ENCODE results near the gene MSANTD1. TPM values are rescaled to one million over a fixed set of nuclear protein-coding genes. Genes with fewer than 3 reads are reported as not detected.

Gene MSANTD1
- total and polyA plus RNA-seq, 7 donors, result 0.11 to 0.94 (median 0.34) TPM

DNA sequence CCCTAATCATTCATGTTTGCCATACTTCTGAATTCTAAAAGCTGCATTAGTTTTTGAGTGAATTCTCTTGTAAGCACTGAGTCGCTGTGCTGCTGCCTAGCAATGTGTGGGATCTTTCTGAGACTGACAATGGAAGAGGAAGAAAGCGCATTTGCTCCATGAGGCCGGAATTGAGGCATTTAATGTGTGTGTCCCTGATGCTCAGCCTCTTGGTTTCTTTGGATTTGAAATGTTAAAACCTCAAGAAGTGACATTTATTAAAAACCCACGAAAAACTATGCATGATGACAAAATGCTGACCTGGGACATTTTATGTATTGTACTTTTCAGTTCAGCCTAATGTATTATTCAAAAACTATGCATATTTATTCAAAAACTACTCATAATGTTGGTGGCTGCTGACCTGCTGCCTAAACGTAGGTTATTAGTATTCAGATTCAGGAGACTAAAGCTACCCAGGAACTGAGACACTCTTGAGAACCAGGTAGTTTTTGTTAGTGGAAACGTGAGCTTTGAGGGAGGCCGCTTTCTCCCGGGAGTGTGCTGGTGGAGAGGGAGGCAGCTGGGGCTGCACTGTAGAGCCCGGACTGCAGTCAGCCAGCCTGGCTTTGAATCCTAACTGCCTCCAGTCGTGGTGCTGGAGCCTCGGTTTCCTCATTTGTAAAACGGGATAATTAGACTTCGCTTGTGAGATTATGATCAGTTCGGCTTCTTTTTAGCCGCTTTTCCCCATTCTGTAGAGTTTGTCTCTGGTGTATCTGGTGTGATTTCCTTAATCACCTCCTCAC lies 55.2 kb downstream of the MSANTD1 start:
- no peak overlapping the region for H3K27ac ChIP-seq
- 74 to 77% (median 75%) methylated on average over 15 of the region's 15 CpGs for WGBS, 3 donors

DNA sequence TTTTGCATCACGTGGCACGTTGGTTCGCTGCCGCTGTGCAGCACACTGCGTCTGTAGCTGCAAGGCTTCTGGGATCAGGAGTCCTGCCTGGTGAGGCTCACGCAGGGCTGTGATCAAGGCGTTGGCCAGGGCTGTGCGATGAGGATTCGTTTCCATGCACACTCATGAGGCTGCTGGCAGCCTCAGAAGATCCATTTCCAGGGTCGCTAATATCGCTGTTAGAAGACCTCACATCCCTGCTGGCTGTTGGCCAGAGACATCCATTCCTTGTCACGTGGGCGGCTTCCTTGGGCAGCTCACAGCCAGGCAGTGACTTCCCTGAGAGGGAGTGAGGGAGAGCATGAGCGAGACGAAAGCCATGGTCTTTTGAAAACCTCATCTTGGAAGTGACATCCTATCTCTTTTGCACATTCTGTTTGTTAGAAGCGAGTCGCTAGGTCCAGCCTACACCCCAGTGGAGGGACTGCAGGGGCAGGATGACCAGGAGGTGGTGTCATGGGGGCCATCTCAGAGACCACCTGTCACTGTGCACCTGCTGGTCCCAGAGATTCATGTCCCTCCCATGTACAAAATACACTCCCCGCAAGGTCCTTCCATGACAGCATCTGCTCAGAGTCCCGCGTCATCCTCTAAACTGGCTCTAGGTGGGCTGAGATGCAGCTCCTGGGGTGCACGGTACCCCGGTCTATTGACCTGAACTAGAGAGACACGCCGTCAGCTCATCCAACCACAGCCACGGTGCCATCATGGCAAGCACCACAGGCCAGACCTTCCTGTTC lies 56.1 kb downstream of the MSANTD1 start:
- no peak overlapping the region for H3K27ac ChIP-seq
- no peaks in the 10 kb centered on the region for H3K36me3 ChIP-seq (ENCODE audit: insufficient read depth in 1 of 2, low read depth in 1 of 2)
- TF ChIP-seq, protein P1, sequence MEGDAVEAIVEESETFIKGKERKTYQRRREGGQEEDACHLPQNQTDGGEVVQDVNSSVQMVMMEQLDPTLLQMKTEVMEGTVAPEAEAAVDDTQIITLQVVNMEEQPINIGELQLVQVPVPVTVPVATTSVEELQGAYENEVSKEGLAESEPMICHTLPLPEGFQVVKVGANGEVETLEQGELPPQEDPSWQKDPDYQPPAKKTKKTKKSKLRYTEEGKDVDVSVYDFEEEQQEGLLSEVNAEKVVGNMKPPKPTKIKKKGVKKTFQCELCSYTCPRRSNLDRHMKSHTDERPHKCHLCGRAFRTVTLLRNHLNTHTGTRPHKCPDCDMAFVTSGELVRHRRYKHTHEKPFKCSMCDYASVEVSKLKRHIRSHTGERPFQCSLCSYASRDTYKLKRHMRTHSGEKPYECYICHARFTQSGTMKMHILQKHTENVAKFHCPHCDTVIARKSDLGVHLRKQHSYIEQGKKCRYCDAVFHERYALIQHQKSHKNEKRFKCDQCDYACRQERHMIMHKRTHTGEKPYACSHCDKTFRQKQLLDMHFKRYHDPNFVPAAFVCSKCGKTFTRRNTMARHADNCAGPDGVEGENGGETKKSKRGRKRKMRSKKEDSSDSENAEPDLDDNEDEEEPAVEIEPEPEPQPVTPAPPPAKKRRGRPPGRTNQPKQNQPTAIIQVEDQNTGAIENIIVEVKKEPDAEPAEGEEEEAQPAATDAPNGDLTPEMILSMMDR (IDR thresholded peaks at IDR 0.05), result no peak
- H3K27me3 ChIP-seq (ENCODE audit: insufficient read depth in 3 of 3, low read length in 2 of 3), result no peaks in the 10 kb centered on the region
- intact Hi-C loops (cut with DNase I), result no loop called here
- WGBS, 3 donors, result 50 to 58% (median 56%) methylated on average over 25 of the region's 25 CpGs
- no peak overlapping the region for H3K4me3 ChIP-seq
- peak in 3 of 4 donors; percentile 7 to 60 (median 49) for ATAC-seq
- peak in 1 of 2 donors; percentile 47 for DNase-seq
- peaks cover 35% of the 10 kb centered on the region for H3K4me1 ChIP-seq
- H3K9me3 ChIP-seq, result no peaks in the 10 kb centered on the region

More for the DNA sequence above, 55.2 kb downstream of the MSANTD1 start:
- H3K9me3 ChIP-seq, result no peaks in the 10 kb centered on the region
- no peaks in the 10 kb centered on the region for H3K27me3 ChIP-seq (ENCODE audit: insufficient read depth in 3 of 3, low read length in 2 of 3)
- no peaks in the 10 kb centered on the region for H3K36me3 ChIP-seq (ENCODE audit: insufficient read depth in 1 of 2, low read depth in 1 of 2)
- ATAC-seq, result no peak
- intact Hi-C loops (cut with DNase I), result no loop called here
- peaks cover 44% of the 10 kb centered on the region for H3K4me1 ChIP-seq
- no peak for DNase-seq
- TF ChIP-seq, protein P1 (IDR thresholded peaks at IDR 0.05), result no peak
- H3K4me3 ChIP-seq, result no peak overlapping the region

DNA sequence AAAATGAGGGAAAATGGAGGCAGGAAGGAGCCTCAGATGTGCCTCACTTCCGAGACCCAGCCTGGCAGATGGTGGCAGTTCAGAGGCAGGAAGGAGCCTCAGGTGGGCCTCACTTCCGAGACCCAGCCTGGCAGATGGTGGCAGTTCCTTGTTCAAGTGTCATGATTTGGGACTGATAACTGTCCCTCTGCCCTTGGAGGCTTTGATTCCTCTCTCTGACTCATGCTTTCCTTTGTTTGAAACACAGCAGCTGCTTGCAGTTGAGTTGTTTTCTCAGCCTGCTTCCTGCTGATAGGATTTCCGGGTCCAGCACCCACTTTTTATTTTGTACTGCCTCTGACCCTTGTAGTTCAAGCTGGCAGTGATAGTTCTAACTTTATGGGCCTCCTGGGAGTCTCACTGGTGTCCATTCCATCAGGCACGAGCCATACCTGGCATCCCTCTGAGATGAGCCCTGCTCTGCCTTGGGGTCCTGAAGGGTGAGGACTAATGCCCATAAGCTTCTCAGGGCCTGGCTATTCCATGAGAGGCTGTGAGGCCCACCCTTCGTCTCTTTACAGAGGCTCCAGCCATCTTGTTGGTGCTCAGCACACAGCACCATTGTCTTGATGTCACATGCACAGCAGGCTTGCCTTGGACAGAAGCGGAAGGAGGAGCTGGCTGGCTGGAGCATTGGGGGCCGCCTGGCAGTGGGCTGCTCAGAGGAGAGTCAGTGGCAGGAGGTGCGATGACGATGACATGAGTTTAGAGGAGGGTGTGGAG lies 56.8 kb downstream of the MSANTD1 start:
- intact Hi-C loops (cut with DNase I), result no loop called here
- no peaks in the 10 kb centered on the region for H3K27me3 ChIP-seq (ENCODE audit: insufficient read depth in 3 of 3, low read length in 2 of 3)
- DNase-seq (no peak), ATAC-seq (peak; percentile 48 to 78 (median 51))
- no peaks in the 10 kb centered on the region for H3K36me3 ChIP-seq (ENCODE audit: insufficient read depth in 1 of 2, low read depth in 1 of 2)
- H3K4me3 ChIP-seq, result no peak overlapping the region
- H3K4me1 ChIP-seq, result peaks cover 35% of the 10 kb centered on the region
- TF ChIP-seq, protein P1 (IDR thresholded peaks at IDR 0.05), result no peak
- 65 to 70% (median 66%) methylated on average over 9 of the region's 9 CpGs for WGBS, 3 donors
- no peaks in the 10 kb centered on the region for H3K9me3 ChIP-seq
- no peak overlapping the region for H3K27ac ChIP-seq

Other genes with a start within 250 kb of the MSANTD1 start
- gene HTT-AS, start 174.6 kb upstream of the MSANTD1 start, total RNA-seq, result not detected
- not detected for gene HTT-AS, start 174.6 kb upstream of the MSANTD1 start, polyA plus RNA-seq
- 10 to 100 TPM; 29.6 to 39.9 (median 31.5) TPM for gene HTT, start 174.5 kb upstream of the MSANTD1 start, total RNA-seq
- gene HTT, start 174.5 kb upstream of the MSANTD1 start, polyA plus RNA-seq, result 10 to 100 TPM in 2 of 3 donors, 1 to 10 TPM in 1; 6.7 to 25.2 (median 10.2) TPM
- 10 to 100 TPM; 13.9 to 29.0 (median 17.8) TPM for gene RGS12, start 43.9 kb downstream of the MSANTD1 start, total RNA-seq
- gene RGS12, start 43.9 kb downstream of the MSANTD1 start, polyA plus RNA-seq, result 10 to 100 TPM in 2 of 3 donors, 1 to 10 TPM in 1; 7.5 to 20.1 (median 15.6) TPM
- 1 to 10 TPM in 1 of 4 donors, under 1 TPM in 2, not detected in 1; 0.32 to 1.2 (median 0.46) TPM for gene HGFAC, start 192.8 kb downstream of the MSANTD1 start, total RNA-seq
- under 1 TPM; 0.09 to 0.63 (median 0.26) TPM for gene HGFAC, start 192.8 kb downstream of the MSANTD1 start, polyA plus RNA-seq
- gene DOK7, start 214.1 kb downstream of the MSANTD1 start, total RNA-seq, result 10 to 100 TPM in 3 of 4 donors, 1 to 10 TPM in 1; 3.4 to 48.6 (median 34.5) TPM
- 10 to 100 TPM; 11.7 to 26.3 (median 17.3) TPM for gene DOK7, start 214.1 kb downstream of the MSANTD1 start, polyA plus RNA-seq

Measured in psoas muscle (tissue), 8 donors.